Sigmoid colon (tissue), 4 donors: ENCODE data around the gene ESRRB.

Experiments used
- EP300 ChIP-seq, 4 donors: sonication (generic); formaldehyde crosslinking; IDR thresholded peaks; one replicate each; pipeline ENCODE4 v1.6.1; 2017; ENCODE audit warnings: antibody characterized with exemption in 4 of 4
- POLR2A ChIP-seq, 2 donors: fragments of 450-650 bp; IDR thresholded peaks; one replicate each; pipeline ENCODE4 v1.6.1; 2016; ENCODE audit warnings: antibody characterized with exemption in 2 of 2, mild to moderate bottlenecking in 2 of 2, moderate library complexity in 2 of 2
- POLR2AphosphoS5 ChIP-seq, 4 donors: sonication (generic); formaldehyde crosslinking; IDR thresholded peaks; one replicate each; pipeline ENCODE4 v1.6.1; 2017; ENCODE audit warnings: antibody characterized with exemption in 4 of 4
- TF ChIP-seq, protein P1 (sequence below), 4 experiments: fragments of 450-650 bp in 3 of 4; fragments of 200-600 bp in 1 of 4; IDR thresholded peaks; one replicate each; pipeline ENCODE4 v1.5.1; 2016 to 2019; ENCODE audit warnings: antibody characterized with exemption in 4 of 4, mild to moderate bottlenecking in 3 of 4, moderate library complexity in 2 of 4

DNA sequence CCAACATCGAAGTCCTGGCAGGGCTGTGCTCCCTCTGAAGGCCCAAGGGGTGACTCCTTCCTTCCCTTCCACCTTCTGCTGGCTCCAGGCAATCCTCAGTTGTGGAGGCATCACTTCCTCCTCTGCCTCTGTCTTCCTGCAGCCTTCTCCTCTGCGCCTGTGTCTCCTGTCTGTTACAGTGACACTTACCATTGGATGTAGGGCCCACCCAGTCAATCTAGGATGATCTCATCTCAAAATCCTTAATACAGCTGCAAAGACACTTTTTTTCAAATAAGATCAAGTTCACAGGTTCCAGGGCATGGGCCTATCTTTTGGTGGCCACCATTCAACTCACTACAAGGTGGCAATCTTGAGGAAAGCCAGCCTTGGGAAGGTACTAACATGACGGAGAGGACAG is 155.1 kb downstream of the ESRRB start:
- TF ChIP-seq, protein P1, sequence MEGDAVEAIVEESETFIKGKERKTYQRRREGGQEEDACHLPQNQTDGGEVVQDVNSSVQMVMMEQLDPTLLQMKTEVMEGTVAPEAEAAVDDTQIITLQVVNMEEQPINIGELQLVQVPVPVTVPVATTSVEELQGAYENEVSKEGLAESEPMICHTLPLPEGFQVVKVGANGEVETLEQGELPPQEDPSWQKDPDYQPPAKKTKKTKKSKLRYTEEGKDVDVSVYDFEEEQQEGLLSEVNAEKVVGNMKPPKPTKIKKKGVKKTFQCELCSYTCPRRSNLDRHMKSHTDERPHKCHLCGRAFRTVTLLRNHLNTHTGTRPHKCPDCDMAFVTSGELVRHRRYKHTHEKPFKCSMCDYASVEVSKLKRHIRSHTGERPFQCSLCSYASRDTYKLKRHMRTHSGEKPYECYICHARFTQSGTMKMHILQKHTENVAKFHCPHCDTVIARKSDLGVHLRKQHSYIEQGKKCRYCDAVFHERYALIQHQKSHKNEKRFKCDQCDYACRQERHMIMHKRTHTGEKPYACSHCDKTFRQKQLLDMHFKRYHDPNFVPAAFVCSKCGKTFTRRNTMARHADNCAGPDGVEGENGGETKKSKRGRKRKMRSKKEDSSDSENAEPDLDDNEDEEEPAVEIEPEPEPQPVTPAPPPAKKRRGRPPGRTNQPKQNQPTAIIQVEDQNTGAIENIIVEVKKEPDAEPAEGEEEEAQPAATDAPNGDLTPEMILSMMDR (IDR thresholded peaks at IDR 0.05): no peak
- no peak for TF ChIP-seq EP300 (IDR thresholded peaks at IDR 0.05)
- no peak for TF ChIP-seq POLR2AphosphoS5 (IDR thresholded peaks at IDR 0.05)
- no peak for TF ChIP-seq POLR2A (IDR thresholded peaks at IDR 0.05)
